ENCODE results near the gene CASP8.
"Not testable (repeated sequence)": the region's sequence is repeated elsewhere in the genome, so short reads cannot be mapped to it uniquely, and the experiment has no call there.

The CASP8 gene

GRCh38 chr2:201260302-201260800 lies at the start of gene CASP8:
Gene CASP8, plus strand, starts transcription at chr2:201260536. Its CDS starts 5,951 bp downstream, at chr2:201266487.
- no peak for DNase-seq

- no peak for DNase-seq
Observed at GRCh38 chr2:201215963-201216362, 44.4 kb upstream of the CASP8 start.

GRCh38 chr2:201216918-201217317 lies 43.4 kb upstream of the CASP8 start:
- DNase-seq = no peak

GRCh38 chr2:201218780-201219179 lies 41.6 kb upstream of the CASP8 start:
- DNase-seq = no peak

- no peak for DNase-seq
Observed at GRCh38 chr2:201219328-201220096, 40.8 kb upstream of the CASP8 start.

- no peak for DNase-seq
Observed at GRCh38 chr2:201220102-201220570, 40.2 kb upstream of the CASP8 start.

GRCh38 chr2:201223089-201224073 lies 37.0 kb upstream of the CASP8 start:
- DNase-seq = no peak

- DNase-seq = no peak
Observed at GRCh38 chr2:201228271-201228911, 31.9 kb upstream of the CASP8 start.

GRCh38 chr2:201228912-201229290 lies 31.4 kb upstream of the CASP8 start:
- no peak for DNase-seq

GRCh38 chr2:201231781-201232466 lies 28.4 kb upstream of the CASP8 start:
- peak; percentile 86 for DNase-seq

GRCh38 chr2:201232467-201232815 lies 27.9 kb upstream of the CASP8 start:
- no peak for DNase-seq

- DNase-seq = peak; percentile 83
Observed at GRCh38 chr2:201233192-201233811, 27.0 kb upstream of the CASP8 start.

- DNase-seq = no peak
Observed at GRCh38 chr2:201233812-201234662, 26.3 kb upstream of the CASP8 start.

GRCh38 chr2:201234663-201235135 lies 25.6 kb upstream of the CASP8 start:
- DNase-seq = no peak

- DNase-seq = no peak
Observed at GRCh38 chr2:201235860-201236811, 24.2 kb upstream of the CASP8 start.

- no peak for DNase-seq
Observed at GRCh38 chr2:201237486-201238123, 22.7 kb upstream of the CASP8 start.

- DNase-seq = not testable (repeated sequence)
Observed at GRCh38 chr2:201239167-201239935, 21.0 kb upstream of the CASP8 start.

- no peak for DNase-seq
Observed at GRCh38 chr2:201242571-201243277, 17.6 kb upstream of the CASP8 start.
